Stimulated activated CD4-positive, alpha-beta T cell treated with anti-CD3 and anti-CD28 coated beads, Interleukin-1b, Interleukin-23, amount 100 ng/mL, for 1 hour (primary cell): ENCODE data around the gene WDR73.
"Not testable (repeated sequence)": the region's sequence is repeated elsewhere in the genome, so short reads cannot be mapped to it uniquely, and the experiment has no call there.

ENCODE experiments used
- DNase-seq, 2 donors: peaks; one replicate each; pipeline ENCODE4 v3.0.0-alpha.2; 2020; ENCODE audit warnings: low read depth in 2 of 2

Gene WDR73

DNA sequence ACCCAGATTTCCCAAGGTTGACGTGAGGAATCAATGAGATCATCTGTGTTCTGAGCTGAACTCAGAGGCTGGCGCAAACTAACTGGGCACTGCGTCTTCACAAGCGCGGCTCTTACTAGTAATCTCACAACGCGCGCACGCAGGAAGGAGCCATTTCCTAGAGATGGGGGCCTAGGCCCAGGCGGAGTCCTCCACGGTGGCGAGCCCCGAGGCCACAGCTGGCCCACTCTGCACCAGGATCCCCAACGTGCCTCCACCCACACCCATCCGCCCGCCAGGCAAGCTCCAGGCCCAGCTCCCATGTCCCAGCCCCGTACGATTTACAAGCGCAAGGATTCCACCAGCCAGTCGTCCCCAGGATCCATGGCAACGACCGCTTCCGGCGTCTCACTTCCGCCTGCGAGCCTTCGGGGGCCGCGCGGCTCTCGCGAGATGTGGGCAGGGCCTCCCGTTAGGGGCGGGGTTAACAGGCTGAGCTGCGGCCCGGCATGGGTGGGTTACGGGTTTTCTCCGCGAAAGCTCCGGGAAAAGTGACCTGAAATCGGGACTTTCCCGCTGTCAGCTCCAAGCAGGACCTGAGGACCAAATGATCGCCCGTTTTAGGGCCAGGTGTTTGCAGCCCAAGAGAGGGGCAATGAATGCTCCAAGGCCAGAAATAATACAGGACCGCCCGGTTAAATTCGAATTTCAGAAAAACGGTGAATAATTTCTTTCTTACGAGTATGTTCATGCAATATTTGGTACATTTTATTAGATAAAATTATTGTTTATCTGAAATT is at the start of gene WDR73:
WDR73 (minus strand) TSS at position 374 of the 779 bp plus-strand sequence; CDS start at position 365, 9 bp downstream.
- DNase-seq: peak; percentile 92 to 97

DNA sequence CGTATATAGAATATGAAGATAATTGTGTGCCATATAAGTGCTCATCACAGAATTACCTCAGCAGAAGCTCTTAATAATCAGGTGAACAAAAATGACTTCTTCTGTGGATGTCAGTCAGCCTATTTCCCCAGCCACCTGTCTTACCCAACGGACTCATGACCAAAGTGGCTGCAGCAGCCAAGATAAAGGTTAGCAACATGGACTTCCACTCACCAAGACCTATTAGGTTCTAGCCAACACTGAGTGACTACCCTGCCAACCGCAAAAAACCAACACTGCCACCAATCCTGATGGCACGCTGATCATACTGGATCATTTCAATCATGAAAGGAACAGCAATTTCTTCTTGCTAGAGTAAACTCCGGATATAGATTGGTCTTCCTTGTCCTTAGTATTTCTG is 49.7 kb upstream of the WDR73 start:
- no peak for DNase-seq

DNA sequence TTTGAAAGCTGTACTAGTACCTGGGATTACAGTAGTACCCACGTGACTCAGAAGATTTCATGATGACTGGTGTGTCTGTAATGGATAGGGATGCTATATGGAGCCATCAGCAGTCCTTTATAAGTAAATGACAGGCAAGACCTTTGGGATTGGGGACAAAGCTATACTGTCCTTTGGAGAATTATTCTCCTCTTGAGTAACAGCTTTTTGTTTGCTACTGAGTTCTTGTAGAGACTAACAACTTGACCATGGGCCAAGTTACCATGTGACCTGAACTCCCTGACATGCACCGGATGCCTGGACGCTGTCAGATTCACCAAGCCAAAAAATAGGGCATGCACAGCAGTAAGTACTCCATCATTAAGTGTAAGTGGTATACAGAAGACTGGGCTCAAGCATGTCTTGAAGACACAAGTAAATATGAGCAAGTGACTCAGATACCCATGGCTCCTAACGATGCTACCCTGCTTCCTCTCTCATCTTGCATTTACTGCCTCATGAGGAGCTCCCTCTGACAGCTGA is 48.9 kb upstream of the WDR73 start:
- no peak for DNase-seq

DNA sequence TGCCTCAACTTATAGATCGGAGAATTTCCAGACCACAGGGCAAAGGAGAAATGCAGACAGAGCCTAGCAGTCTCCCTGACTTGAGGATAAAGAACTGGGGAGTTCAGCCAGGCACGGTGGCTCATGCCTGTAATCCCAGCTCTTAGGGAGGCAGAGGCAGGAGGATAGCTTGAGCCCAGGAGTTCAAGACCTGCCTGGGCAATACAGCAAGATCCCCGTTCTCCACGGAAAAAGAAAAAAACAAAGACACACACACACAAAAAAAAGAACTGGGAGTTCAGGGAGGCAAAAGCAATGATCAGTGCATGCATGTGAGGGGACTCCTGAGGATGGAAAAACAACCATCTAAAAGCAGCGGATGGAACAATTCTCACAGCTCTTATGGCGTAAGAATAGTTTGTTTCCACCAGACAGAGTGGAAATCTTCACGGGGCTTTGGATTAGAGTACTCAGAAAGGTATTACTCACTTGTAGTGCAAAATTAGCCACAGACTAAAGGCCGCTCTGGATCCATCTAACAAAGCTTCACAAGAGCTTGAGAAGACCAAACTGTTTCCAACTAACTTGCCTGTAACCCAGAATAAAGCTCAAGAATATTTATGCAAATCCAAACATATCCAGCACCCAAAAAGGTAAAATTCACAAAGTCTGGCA is 45.6 kb upstream of the WDR73 start:
- DNase-seq: no peak

DNA sequence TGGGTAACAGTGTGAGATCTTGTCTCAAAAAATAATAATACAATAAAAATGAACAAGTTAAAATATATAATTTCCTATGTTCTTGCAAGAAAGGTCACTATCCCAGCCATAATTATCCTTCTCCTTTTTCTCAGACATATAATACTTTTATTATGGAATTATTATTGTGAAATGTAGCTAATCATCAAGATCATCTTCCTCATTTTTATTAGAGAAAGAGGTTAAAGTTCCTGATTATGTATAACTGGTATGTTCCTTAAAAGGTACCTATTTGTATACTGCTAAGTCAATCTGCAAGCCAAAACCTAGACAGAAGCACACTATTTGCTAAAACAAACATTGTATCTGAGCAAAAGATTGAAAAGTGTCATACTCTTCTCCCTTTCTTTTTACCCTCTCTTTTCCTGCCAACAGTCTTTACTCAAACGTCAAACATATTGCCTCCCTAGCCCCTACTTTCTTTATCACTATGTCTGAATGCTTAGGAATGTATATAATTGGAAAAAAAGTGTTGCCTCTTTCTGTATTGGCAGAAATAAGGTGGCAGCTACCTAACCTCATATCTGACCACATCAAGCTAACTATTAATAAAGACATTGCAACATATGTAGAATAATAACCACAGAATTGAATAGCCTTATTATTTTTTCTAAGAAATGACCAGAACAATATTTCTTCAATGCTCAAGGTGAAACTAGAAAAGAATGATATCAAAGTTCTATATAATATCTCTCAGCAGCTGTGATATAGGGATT is 43.3 kb upstream of the WDR73 start:
- no peak for DNase-seq

DNA sequence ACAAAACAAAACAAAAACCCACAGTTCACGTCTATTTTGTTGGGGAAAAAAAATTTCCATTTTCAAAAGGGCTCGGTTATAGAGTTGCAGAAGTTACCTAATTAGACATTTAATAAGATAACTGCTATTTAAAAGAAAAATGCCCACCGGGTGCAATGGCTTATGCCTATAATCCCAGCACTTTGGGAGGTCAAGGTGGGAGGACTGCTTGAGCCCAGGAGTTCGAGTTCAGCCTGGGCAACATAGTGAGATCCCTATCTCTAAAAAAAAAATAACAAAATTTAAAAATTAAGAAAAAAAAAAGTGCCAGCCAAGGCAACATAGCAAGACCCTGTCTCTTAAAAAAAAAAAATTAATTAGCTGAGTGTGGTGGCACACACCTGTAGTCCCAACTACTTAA is 42.7 kb upstream of the WDR73 start:
- DNase-seq: no peak

DNA sequence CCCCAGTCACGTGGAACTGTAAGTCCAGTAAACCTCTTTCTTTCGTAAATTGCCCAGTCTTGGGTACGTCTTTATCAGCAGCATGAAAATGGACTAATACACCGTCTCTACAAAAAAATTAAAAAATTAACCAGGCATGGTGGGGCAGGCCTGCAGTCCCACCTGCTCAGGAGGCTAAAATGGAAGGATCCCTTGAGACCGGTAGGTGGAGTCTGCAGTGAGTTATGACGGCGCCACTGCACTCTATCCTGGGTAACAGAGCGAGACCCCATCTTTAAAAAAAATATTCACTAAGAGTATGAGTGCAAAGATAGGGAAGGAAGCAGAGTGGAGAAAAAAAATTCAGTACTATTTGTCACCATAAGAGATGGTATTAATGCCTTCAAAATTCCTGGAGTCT is 36.3 kb upstream of the WDR73 start:
- no peak for DNase-seq

DNA sequence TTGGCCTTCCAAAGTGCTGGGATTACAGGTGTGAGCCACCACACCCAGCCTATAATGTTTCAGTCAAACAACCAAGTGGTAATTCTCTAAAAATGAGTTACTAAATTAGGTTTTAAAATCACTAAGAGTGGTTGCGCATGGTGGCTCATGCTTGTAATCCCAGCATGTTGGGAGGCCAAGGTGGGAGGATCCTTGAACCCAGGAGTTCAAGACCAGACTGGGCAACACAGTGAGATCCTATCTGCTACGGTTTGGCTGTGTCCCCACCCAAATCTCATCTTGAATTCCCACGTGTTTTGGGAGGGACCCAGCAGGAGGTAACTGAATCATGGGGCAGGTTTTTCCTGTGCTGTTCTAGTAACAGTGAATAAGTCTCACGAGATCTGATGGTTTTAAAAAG is 35.8 kb upstream of the WDR73 start:
- no peak for DNase-seq

DNA sequence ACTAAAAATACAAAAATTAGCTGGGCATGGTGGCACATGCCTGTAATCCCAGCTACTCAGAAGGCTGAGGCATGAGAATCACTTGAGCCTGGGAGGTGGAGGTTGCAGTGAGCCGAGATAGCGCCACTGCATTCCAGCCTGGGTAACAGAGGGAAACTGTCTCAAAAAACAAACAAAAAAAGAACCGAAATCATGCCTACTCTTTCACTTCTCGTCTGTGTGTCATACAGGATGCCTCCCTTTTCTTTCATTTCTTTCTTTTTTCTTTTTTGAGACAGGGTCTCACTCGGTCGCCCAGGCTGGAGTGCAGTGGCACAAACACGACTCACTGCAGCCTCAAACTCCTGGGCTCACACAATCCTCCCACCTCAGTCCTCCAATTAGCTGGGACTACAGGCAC is 32.4 kb upstream of the WDR73 start:
- not testable (repeated sequence) for DNase-seq

DNA sequence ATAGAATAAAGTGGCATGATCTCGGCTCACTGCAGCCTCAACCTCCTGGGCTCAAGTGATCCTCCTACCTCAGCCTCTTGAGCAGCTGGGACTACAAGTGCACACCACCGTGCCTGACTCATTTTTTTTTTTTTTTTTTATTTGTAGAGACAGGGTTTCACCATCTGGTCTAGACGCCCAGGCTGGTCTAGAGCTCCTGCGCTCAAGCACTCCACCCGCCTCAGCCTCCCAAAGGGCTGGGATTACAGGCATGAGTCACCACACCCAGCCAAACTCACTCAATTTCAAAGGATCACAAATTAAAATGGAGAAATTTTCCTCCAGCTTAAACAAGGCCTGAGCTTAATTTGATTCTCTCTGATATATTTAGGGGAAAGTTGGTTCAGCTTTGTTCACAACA is 31.2 kb upstream of the WDR73 start:
- no peak for DNase-seq

DNA sequence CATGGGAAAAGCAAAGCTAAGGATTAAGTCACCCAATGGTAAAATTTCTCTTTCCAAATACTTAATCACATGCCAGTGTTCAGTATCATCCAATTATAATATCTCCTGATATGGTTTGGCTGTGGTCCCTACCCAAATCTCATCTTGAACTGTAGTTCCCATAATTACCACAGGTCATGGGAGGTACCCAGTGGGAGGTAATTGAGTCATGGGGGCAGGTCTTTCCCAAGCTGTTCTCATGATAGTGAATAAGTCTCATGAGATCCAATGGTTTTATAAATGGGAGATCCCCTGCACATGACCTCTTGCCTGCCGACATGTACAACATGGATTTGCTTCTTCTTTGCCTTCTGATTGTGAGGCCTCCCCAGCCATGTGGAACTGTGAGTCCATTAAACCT is 30.0 kb upstream of the WDR73 start:
- no peak for DNase-seq

DNA sequence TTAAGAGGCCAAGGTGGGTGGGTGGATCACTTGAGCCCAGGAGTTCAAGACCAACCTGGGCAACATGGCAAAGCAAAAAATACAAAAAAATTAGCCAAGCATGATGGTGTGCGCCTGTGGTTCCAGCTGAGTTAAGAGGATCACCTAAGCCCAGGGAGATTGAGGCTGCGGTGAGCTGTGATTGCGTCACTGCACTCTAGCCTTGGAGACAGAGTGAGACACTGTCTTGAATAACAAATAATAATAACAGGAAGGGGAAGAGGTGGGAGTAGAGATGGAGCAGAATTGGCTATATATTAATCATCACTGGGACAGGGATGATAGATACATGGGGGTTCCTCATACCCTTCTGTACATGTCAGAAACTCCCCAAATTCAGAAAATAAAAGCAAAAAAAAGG is 27.7 kb upstream of the WDR73 start:
- DNase-seq: no peak

DNA sequence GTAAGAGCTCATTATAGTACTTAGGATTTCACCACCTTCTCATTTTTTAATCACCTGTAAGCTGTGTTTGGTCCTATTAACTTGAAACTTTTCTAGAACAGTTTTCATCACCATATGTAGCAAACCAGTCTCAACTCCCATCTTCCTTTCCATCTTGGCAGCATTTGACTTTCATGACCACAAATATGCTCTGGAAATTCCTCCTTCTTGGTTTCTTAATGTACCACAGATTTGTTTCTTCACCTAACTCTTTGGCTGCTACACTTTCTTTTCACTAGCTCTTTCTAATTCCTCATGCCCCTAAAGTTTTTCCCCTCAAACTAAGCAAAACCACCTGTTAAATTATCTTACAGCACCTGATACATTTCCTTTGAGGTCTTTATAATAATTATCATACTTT is 17.1 kb upstream of the WDR73 start:
- DNase-seq: no peak

DNA sequence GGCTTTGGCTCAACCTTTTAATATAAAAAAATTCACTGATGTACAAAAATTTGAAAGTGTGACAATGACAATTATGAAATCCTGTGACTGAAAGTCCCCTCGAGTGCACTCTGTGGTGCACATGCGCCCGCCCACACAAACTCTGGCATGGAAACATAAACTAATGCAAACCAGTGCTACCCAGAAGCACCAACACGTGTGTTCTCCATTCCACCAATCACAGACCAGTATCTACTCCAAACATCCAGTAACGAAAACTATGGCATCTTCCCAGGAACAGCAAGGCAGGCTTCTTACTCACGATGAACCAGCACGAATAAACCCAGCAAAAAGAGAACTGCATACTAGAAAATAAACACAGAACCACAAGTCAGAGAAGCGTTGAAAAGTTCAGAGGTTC is 15.6 kb upstream of the WDR73 start:
- DNase-seq: no peak

DNA sequence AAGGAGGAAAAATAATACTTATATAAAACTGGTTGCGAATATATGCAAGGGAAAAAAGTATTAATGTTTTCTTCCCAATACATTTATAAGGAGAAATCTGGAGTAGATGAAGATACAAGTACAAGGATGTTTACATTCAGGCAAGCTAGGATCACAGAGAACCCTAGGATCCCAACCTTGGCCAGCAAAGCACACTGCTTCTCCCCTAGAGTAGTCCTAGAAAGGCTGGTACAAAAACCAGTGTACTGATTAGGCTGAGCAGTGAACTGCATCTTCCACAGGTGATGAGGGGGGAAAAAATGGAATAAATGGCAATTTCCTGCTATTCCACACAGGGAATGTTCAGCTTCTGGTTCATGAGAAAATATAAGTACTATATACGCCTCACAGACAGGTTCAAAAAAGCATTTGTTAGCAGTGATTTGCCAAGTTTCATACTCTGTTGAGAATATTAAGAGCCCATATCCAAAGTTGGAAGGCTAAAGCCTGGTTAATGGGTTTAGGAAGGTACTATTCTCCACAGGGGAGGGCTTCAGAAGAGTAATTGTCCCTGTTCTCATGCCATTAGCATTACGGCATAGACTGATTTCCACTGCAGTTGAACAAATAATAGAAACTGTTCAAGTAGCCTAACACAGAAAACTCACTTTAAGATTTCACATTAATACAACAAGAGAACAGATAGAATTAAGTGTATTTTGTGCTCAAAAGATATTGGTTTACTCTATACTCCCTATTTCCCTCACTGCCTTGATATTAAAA is 14.3 kb upstream of the WDR73 start:
- no peak for DNase-seq

DNA sequence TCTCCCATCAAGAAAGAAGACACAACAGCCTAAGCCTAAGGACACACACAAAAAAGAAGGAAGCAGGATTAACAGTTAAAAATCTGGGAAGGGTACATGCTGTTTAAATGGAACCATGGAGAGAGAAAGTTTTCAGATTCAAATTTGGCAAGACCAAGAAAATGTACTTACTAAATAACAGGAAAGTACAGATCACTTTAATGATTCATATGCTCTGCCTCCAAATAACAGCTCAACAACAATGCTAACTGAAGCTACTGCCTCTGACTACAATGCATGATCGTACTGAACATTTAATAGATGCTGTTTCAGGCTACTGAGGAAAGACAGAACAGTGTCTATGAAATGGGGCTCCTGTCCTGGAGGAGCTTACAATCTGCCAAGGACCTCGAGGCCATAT is 12.3 kb upstream of the WDR73 start:
- DNase-seq: no peak

DNA sequence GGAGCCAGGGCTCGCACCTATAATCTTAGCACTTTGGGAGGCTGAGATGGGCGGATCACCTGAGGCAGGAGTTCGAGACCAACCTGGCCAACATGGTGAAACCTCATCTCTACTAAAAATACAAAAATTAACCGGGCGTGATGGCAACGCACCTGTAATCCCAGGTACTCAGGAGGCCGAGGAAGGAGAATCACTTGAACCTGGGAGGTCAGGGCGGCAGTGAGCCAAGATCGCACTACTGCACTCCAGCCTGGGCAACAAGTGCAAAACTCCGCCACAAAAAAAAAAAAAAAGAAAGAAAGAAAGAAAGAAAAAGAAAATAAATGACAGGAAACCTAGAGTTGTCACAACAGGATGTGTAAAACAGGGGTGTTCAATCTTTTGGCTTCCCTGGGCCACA is 6.9 kb upstream of the WDR73 start:
- DNase-seq: no peak

DNA sequence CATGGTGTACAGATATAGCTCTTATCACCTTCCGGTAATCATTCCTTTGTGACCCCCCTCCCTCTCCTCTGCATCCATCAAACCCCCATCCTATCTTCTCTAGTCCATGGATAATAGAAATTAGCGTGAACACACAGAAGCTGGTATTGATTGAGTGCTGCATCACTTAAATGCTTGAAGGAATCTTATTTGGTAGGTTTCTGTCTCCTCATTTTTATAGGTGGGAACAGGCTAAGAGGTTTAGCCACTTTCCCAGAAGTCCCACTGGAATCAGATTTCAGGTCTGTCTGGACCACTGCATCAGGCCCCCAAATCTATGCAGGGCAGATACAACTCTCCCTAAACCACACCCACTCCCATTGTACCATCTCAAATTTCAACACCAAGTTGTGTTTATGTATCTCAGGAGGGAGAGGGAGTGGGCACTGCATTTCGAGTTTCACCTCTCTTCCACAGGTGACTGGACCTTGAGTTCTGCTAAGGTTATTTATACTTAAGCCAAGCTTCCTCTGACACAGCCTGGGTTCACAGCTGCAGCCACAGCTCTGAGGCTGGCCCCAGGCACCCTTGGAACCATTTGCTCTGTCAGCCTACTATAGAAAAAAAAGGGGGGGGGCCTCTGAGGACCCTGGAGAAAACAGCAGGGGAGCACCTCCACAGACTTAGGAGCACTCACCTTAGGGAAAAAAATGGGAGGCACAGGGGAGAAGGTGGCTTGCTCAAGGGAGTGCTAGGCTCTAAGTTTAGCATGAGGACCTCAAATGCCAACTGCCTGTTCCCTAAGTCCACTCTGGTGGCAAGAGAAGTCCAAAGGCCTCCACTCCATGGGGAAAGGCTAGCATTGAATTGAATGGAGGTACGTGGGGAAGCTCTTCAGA is 6.1 kb upstream of the WDR73 start:
- no peak for DNase-seq

DNA sequence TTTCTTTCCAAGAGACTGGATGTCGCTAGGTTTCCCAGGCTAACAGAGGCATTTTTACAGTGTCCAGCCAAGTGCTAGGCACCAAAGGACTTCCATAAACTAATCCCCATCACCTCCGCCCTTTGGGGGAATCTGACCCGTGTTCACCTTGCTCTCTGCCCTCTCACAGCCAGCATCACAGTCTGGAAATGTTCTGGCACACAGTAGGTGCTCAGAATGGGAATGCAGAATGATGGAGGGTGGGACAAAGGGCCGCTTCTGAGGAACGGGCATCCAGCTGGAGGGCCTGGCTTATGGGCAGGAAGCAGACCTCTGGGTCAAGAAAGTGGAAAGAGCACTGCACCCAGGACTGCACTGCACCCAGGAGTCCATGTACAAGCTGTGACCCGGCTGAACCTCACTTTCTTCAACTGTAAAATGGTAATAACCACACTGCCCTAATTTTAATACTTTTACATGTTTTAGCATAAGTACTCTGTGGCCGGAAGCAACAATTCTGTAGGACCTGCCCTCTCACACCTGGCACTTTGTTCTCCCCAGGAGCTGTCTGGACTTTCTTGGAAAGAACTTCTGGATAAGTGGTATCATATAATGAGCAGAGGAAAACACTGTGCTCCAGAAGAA is 4.8 kb upstream of the WDR73 start:
- DNase-seq: no peak

DNA sequence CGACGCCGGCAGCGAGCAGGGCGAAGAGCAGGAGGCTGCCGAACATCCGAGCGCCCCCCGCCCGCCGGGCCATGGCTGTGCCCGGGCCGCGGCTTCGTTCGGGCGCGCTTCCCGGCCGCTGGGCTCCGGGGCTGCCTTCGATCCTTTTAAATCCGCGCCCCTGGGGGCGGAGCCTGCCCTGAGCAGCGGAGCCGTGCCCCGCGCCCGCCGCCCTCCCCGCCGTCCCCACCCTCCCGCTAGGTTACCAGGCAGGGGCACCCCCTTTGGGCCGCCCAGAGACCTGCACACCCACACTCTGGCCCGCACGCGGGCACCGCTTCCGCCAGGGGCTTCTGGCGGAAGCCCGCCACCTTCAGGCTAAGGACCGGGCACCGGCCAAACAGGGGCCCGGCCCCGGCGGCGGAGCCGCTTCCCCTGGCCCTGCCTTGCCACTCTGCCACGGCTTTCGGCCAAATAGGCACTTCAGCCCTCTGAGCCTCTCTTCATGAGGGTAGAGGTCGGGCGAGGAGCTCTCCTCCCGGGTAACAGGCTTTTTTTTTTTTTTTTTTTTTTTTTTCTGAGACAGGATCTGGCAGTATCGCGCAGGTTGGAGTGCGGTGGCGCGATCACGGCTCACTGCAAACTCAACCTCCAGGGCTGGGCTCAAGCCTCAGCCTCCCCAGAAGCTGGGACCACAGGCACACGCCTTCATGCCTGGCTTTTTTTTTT is 4.2 kb upstream of the WDR73 start, which contains the start of gene NMB:
NMB (minus strand) TSS at position 120 of the 708 bp plus-strand sequence; CDS start at position 73, 47 bp downstream.
- peak; percentile 54 to 64 for DNase-seq
